HCT116 (cell line): ENCODE measurements around the gene OPN1SW. TPM values are rescaled to one million over a fixed set of nuclear protein-coding genes. Genes with fewer than 3 reads are reported as not detected.

Experiments
- ATAC-seq: fragments of 200-7000 bp; cut with Tn5 transposase; 2 replicates; pipeline ENCODE4 v1.9.1; 2020; ENCODE audit warnings: mild to moderate bottlenecking, moderate library complexity
- BruUV-seq: library from RNA; stranded (reverse); fragments of 400-500 nt; replicated peaks from 2 replicates; lab custom pipeline; 2021; lab: Mats Ljungman, UMichigan
- CTCF ChIA-PET: fragments of 300-600 bp; sonication (Branson Sonifier 250); formaldehyde crosslinking; loops from one replicate; lab custom pipeline; 2021; ENCODE audit warnings: antibody characterized with exemption; lab: Charles Lee
- POLR2A ChIA-PET: fragments of 300-600, 350-600 bp; sonication (Branson Sonifier 250); formaldehyde crosslinking; loops from one replicate; lab custom pipeline; 2021; ENCODE audit warnings: antibody characterized with exemption; lab: Charles Lee
- RAD21 ChIA-PET, 2 experiments: fragments of 300-600 bp; sonication (Branson Sonifier 250); formaldehyde crosslinking; loops; one replicate each; lab custom pipeline; 2023; ENCODE audit warnings: low total read pairs in 2 of 2; ENCODE audit not compliant: uncharacterized antibody in 2 of 2, unreplicated experiment in 2 of 2, low non-redundant PET in 1 of 2; lab: Charles Lee
- DNase-seq: peaks from one replicate; pipeline ENCODE4 v3.0.0-alpha.2; 2010; ENCODE audit warnings: low read depth, low spot score
- H2AFZ ChIP-seq: fragments of 200-600 bp; shearing (Covaris generic), sonication (generic); 2 replicates; pipeline ENCODE4 v1.6.1; 2017; ENCODE audit warnings: low read depth, mixed run types, mixed read lengths, antibody characterized with exemption, low read length; ENCODE audit not compliant: poor library complexity, severe bottlenecking
- H3K27ac ChIP-seq: 2 replicates; pipeline ENCODE4 v1.5.1; 2012; ENCODE audit warnings: low read depth, low read length
- H3K27me3 ChIP-seq: fragments of 200-600 bp; sonication (generic); 2 replicates; pipeline ENCODE4 v1.6.1; 2016; ENCODE audit warnings: mixed run types, low read length, mixed read lengths; ENCODE audit not compliant: insufficient read depth
- H3K36me3 ChIP-seq, 2 experiments: fragments of 200-500 bp in 1 of 2; fragments of 200-600 bp in 1 of 2; sonication (Bioruptor generic) in 1 of 2; sonication (generic) in 1 of 2; 2 replicates each; pipeline versions ENCODE4 v1.5.1 to v1.6.1; 2014 to 2016; ENCODE audit warnings: low read length in 2 of 2, inconsistent platforms in 1 of 2, mixed read lengths in 1 of 2, mixed run types in 1 of 2; ENCODE audit not compliant: insufficient read depth in 2 of 2, control insufficient read depth in 1 of 2
- H3K4me1 ChIP-seq, 2 experiments: fragments of 200-600 bp in 1 of 2; sonication (generic) in 1 of 2; 2 replicates each; pipeline versions ENCODE4 v1.5.1 to v1.6.1; 2012 to 2017; ENCODE audit warnings: low read length in 2 of 2, inconsistent platforms in 1 of 2, mild to moderate bottlenecking in 1 of 2, mixed read lengths in 1 of 2, mixed run types in 1 of 2, moderate library complexity in 1 of 2; ENCODE audit not compliant: insufficient read depth in 2 of 2, control insufficient read depth in 1 of 2
- H3K4me2 ChIP-seq: fragments of 200-600 bp; sonication (generic); 2 replicates; pipeline ENCODE4 v1.6.1; 2017; ENCODE audit warnings: mixed run types, low read length, mixed read lengths
- H3K4me3 ChIP-seq, 2 experiments: fragments of 200-600 bp in 1 of 2; sonication (generic) in 1 of 2; replicated peaks in 1 of 2; 2 replicates each; pipeline ENCODE4 v1.5.1; 2011 to 2016; ENCODE audit warnings: low read length in 2 of 2, control low read depth in 1 of 2, low read depth in 1 of 2, mild to moderate bottlenecking in 1 of 2, mixed read lengths in 1 of 2, mixed run types in 1 of 2
- H3K79me2 ChIP-seq: fragments of 200-600 bp; sonication (generic); 2 replicates; pipeline ENCODE4 v1.6.1; 2017; ENCODE audit warnings: mild to moderate bottlenecking, mixed run types, low read length, moderate library complexity, mixed read lengths; ENCODE audit not compliant: insufficient read depth
- H3K9ac ChIP-seq: fragments of 200-600 bp; sonication (generic); 2 replicates; pipeline ENCODE4 v1.6.1; 2016; ENCODE audit warnings: low read length, mixed read lengths
- H3K9me2 ChIP-seq: fragments of 200-600 bp; sonication (generic), shearing (Covaris generic); 2 replicates; pipeline ENCODE4 v1.6.1; 2017; ENCODE audit warnings: mixed run types, mild to moderate bottlenecking, moderate library complexity; ENCODE audit not compliant: insufficient read depth
- H3K9me3 ChIP-seq, 2 experiments: fragments of 200-500 bp in 1 of 2; fragments of 200-600 bp in 1 of 2; sonication (Bioruptor generic) in 1 of 2; sonication (generic) in 1 of 2; 2 replicates each; pipeline ENCODE4 v1.6.1; 2014 to 2017; ENCODE audit warnings: low read length in 2 of 2, mixed read lengths in 2 of 2, inconsistent platforms in 1 of 2, low read depth in 1 of 2, mild to moderate bottlenecking in 1 of 2, mixed run types in 1 of 2, moderate library complexity in 1 of 2; ENCODE audit not compliant: control insufficient read depth in 1 of 2, insufficient read depth in 1 of 2
- H4K20me1 ChIP-seq: fragments of 200-600 bp; sonication (generic), shearing (Covaris generic); 2 replicates; pipeline ENCODE4 v1.6.1; 2017; ENCODE audit warnings: mixed run types, mild to moderate bottlenecking, moderate library complexity; ENCODE audit not compliant: insufficient read depth
- ATF3 ChIP-seq: IDR thresholded peaks from 2 replicates; pipeline ENCODE4 v1.6.1; 2012
- CBX3 ChIP-seq: IDR thresholded peaks from 2 replicates; pipeline ENCODE4 v1.6.1; 2012; ENCODE audit warnings: low read depth
- CEBPB ChIP-seq: IDR thresholded peaks from 2 replicates; pipeline ENCODE4 v1.6.1; 2012; ENCODE audit warnings: low read depth
- CTCF ChIP-seq, 3 experiments: fragments of 200-600 bp in 1 of 3; sonication (generic) in 1 of 3; IDR thresholded peaks in 2 of 3; conservative IDR thresholded peaks in 1 of 3; 2 replicates each; pipeline ENCODE4 v1.5.1; 2012 to 2017; ENCODE audit warnings: low read depth in 2 of 3, low read length in 2 of 3, antibody characterized with exemption in 1 of 3, borderline replicate concordance in 1 of 3, control low read depth in 1 of 3, mild to moderate bottlenecking in 1 of 3, mixed read lengths in 1 of 3, mixed run types in 1 of 3, moderate library complexity in 1 of 3; ENCODE audit not compliant: insufficient read depth in 1 of 3
- EZH2 ChIP-seq: fragments of 200-600 bp; sonication (generic); IDR thresholded peaks from 2 replicates; pipeline ENCODE4 v1.6.1; 2017; ENCODE audit warnings: antibody characterized with exemption, mixed run types
- FOSL1 ChIP-seq: IDR thresholded peaks from 2 replicates; pipeline ENCODE4 v1.6.1; 2012; ENCODE audit warnings: low read depth
- POLR2AphosphoS5 ChIP-seq: IDR thresholded peaks from 2 replicates; pipeline ENCODE4 v1.6.1; 2011; ENCODE audit warnings: mild to moderate bottlenecking, low read depth, low read length, moderate library complexity
- RAD21 ChIP-seq: IDR thresholded peaks from 2 replicates; pipeline ENCODE4 v1.6.1; 2012; ENCODE audit warnings: low read depth, mild to moderate bottlenecking
- REST ChIP-seq: IDR thresholded peaks from 2 replicates; pipeline ENCODE4 v1.6.1; 2012; ENCODE audit warnings: low read depth
- SIN3A ChIP-seq: IDR thresholded peaks from 2 replicates; pipeline ENCODE4 v1.6.1; 2012; ENCODE audit warnings: low read depth
- TCF7L2 ChIP-seq: IDR thresholded peaks from 2 replicates; pipeline ENCODE4 v1.7.0; 2011; ENCODE audit warnings: borderline replicate concordance, inconsistent platforms; ENCODE audit not compliant: insufficient read depth, insufficient read length; ENCODE audit errors: extremely low read depth
- intact Hi-C: fragments of 100-400 bp; cut with micrococcal nuclease; formaldehyde crosslinking; loops from 2 replicates; pipeline ENCODE4 v1.10.0; 2022
- total RNA-seq: library from RNA; stranded (reverse); gene quantifications from one replicate; pipeline ENCODE4 v1.2.1, GENCODE V29; 2021; ENCODE audit not compliant: unreplicated experiment

OPN1SW gene
- total RNA-seq, 1 experiment from 2014 or later, result not detected

GRCh38 chr7:128739990-128740682 lies 35.5 kb downstream of the OPN1SW start:
- no peaks in the 10 kb centered on the region for H3K9me3 ChIP-seq
- no peak for DNase-seq
- TF ChIP-seq CTCF (IDR thresholded peaks at IDR 0.05 in 2 of 3, conservative IDR thresholded peaks at IDR 0.05 in 1 of 3; ENCODE audit: borderline replicate concordance in 1 of 3, insufficient read depth in 1 of 3, low read depth in 2 of 3, low read length in 2 of 3), result no peak
- TF ChIP-seq, all 23 proteins: peak for 0
- ATAC-seq, result no peak
- peak overlapping the region; percentile 89 for H3K4me2 ChIP-seq
- peak overlapping the region; percentile 73 to 85 for H3K4me3 ChIP-seq
- peaks cover 60% of the 10 kb centered on the region for H3K79me2 ChIP-seq
- CTCF ChIA-PET, result no interaction called here
- peak overlapping the region; percentile 91 for H3K9ac ChIP-seq
- peak overlapping the region; percentile 81 for H3K27ac ChIP-seq
- POLR2A ChIA-PET, result no interaction called here
- no peaks in the 10 kb centered on the region for H3K27me3 ChIP-seq
- intact Hi-C loops, result no loop called here
- no peak overlapping the region for H2AFZ ChIP-seq
- BruUV-seq, result no TSS peak
- H4K20me1 ChIP-seq, result peaks cover 23% of the 10 kb centered on the region; the same call in 1 of the 2 replicates
- H3K4me1 ChIP-seq, result peaks cover 10 to 45% of the 10 kb centered on the region in 2 experiments
- no peaks in the 10 kb centered on the region for H3K36me3 ChIP-seq
- H3K9me2 ChIP-seq, result no peaks in the 10 kb centered on the region
- RAD21 ChIA-PET, result no interaction called here

- Histone ChIP-seq H3K9ac (peak within 1 kb of the TSS; percentile 91), H3K27me3 (no peaks in the 10 kb centered on the region), H3K36me3 (no peaks in the 10 kb centered on the region), H3K4me3 (peak within 1 kb of the TSS; percentile 73 to 85), H2AFZ (no peak within 1 kb of the TSS), H3K9me2 (no peaks in the 10 kb centered on the region), H3K4me1 (peaks cover 10 to 45% of the 10 kb centered on the region in 2 experiments), H3K79me2 (peaks cover 52% of the 10 kb centered on the region), H3K27ac (peak within 1 kb of the TSS; percentile 81), H3K4me2 (peak within 1 kb of the TSS; percentile 89), H3K9me3 (no peaks in the 10 kb centered on the region), H4K20me1 (peaks cover 23% of the 10 kb centered on the region; the same call in 1 of the 2 replicates)
- POLR2A ChIA-PET, result interaction anchor here (1.3 to 1.5 kb wide), 2 partner anchors 18 to 31 kb away, joined by 3 read pairs; no protein-coding TSS in a partner anchor
- DNase-seq (peak; percentile 86), ATAC-seq (peak; percentile 98)
- RAD21 ChIA-PET, result no interaction called here
- BruUV-seq, result TSS peak; percentile 59
- intact Hi-C loops, result no loop called here
- CTCF ChIA-PET, result no interaction called here
- no peak for TF ChIP-seq REST
- TF ChIP-seq POLR2AphosphoS5, result peak; percentile 90
- TF ChIP-seq EZH2, result no peak
- no peak for TF ChIP-seq CBX3
- 0 out of 2 replicates have a peak, but pooled peaks have one; percentile 67 for TF ChIP-seq SIN3A
- no peak for TF ChIP-seq FOSL1
- TF ChIP-seq ATF3, result no peak
- TF ChIP-seq RAD21, result no peak
- no peak for TF ChIP-seq CEBPB
- no peak for TF ChIP-seq TCF7L2
Observed at GRCh38 chr7:128739048-128739962, 36.3 kb downstream of the OPN1SW start, which contains the start of gene CALU. CALU (plus strand) TSS chr7:128739359; CDS start chr7:128748584, 9,225 bp downstream.
